NCI-H1048 (cell line): Measurements from ENCODE around the gene PGBD5.
"Not testable (repeated sequence)": the region's sequence is repeated elsewhere in the genome, so short reads cannot be mapped to it uniquely, and the experiment has no call there.

Experiments
- DNase-seq: peaks from one replicate; lab custom pipeline; 2025; lab: John Stamatoyannopoulos, UW

PGBD5 gene

GRCh38 chr1:230426246-230427093, at the start of gene PGBD5:
TSS of gene PGBD5 (minus strand) at chr1:230426332. CDS start at chr1:230425928, 404 bp downstream.
- DNase-seq: peak; percentile 65

- DNase-seq: not testable (repeated sequence)
Measured at GRCh38 chr1:230474924-230475323, 48.8 kb upstream of the PGBD5 start.

- not testable (repeated sequence) for DNase-seq
Measured at GRCh38 chr1:230470750-230471149, 44.6 kb upstream of the PGBD5 start.

- DNase-seq: no peak
Measured at GRCh38 chr1:230469271-230469670, 43.1 kb upstream of the PGBD5 start.

- no peak for DNase-seq
Measured at GRCh38 chr1:230465691-230466090, 39.6 kb upstream of the PGBD5 start.

- DNase-seq: no peak
Measured at GRCh38 chr1:230464671-230465070, 38.5 kb upstream of the PGBD5 start.

GRCh38 chr1:230463760-230464159, 37.6 kb upstream of the PGBD5 start:
- no peak for DNase-seq

- no peak for DNase-seq
Measured at GRCh38 chr1:230463326-230463725, 37.2 kb upstream of the PGBD5 start.

- DNase-seq: no peak
Measured at GRCh38 chr1:230459465-230459864, 33.3 kb upstream of the PGBD5 start.

GRCh38 chr1:230458509-230458908, 32.4 kb upstream of the PGBD5 start:
- DNase-seq: no peak

- DNase-seq: no peak
Measured at GRCh38 chr1:230456478-230456877, 30.3 kb upstream of the PGBD5 start.

- DNase-seq: no peak
Measured at GRCh38 chr1:230455291-230455690, 29.2 kb upstream of the PGBD5 start.

- DNase-seq: no peak
Measured at GRCh38 chr1:230453377-230453776, 27.2 kb upstream of the PGBD5 start.

- DNase-seq: no peak
Measured at GRCh38 chr1:230441183-230442029, 15.3 kb upstream of the PGBD5 start.

- no peak for DNase-seq
Measured at GRCh38 chr1:230435108-230435507, 9.0 kb upstream of the PGBD5 start.

GRCh38 chr1:230431527-230431926, 5.4 kb upstream of the PGBD5 start:
- no peak for DNase-seq

GRCh38 chr1:230430499-230430898, 4.4 kb upstream of the PGBD5 start:
- no peak for DNase-seq

GRCh38 chr1:230429067-230429735, 3.1 kb upstream of the PGBD5 start:
- DNase-seq: no peak

- no peak for DNase-seq
Measured at GRCh38 chr1:230427981-230428380, 1.8 kb upstream of the PGBD5 start.

GRCh38 chr1:230427094-230427876, 1.2 kb upstream of the PGBD5 start:
- DNase-seq: no peak

- no peak for DNase-seq
Measured at GRCh38 chr1:230425252-230426091, 660 bp downstream of the PGBD5 start.
